Measurements from ENCODE around the gene MUC2.

MUC2 gene

DNA sequence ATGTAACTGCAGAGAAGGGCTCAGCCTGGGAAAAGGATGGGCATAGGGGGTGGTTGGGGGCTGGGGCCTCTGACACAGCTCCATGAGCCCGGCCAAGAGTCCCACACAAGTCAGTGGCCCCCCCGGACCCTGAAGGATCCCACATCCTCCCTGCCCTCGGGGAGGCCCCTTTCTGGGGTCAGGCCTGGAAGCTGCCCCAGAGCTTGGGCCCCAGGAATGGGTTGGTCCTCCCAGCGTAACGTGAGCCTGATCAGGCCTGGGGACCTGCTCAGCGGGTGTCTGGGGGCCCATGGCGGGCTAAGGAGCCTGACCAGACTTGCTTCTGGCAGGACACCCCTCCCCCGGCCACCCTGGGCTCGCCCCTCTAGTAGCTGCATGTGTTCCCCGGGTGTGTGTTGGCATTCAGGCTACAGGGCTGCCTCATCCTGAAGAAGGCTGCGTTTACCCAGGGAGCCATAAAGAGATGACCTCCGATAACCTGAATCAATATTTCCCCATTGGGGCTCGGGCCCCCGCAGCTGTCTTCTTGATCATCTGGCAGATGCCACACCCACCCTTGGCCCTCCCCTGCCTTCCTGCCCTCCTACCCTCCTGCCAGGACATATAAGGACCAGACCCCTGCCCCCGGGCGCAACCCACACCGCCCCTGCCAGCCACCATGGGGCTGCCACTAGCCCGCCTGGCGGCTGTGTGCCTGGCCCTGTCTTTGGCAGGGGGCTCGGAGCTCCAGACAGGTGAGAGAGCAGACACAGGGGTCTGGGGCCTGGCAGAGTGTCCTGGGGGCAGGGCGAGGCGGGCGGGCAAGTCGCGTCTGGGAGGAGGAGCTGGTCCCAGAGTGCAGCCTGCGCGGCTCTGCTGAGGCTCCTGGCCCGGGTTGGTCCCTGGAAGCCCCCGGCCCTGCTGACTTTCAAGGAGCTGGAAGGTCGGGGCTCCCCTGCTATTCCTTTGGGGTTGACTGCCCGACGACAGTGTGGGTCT lies at the start of gene MUC2:
MUC2 (plus strand) TSS at position 631 of the 978 bp plus-strand sequence.
- no peak for DNase-seq

DNA sequence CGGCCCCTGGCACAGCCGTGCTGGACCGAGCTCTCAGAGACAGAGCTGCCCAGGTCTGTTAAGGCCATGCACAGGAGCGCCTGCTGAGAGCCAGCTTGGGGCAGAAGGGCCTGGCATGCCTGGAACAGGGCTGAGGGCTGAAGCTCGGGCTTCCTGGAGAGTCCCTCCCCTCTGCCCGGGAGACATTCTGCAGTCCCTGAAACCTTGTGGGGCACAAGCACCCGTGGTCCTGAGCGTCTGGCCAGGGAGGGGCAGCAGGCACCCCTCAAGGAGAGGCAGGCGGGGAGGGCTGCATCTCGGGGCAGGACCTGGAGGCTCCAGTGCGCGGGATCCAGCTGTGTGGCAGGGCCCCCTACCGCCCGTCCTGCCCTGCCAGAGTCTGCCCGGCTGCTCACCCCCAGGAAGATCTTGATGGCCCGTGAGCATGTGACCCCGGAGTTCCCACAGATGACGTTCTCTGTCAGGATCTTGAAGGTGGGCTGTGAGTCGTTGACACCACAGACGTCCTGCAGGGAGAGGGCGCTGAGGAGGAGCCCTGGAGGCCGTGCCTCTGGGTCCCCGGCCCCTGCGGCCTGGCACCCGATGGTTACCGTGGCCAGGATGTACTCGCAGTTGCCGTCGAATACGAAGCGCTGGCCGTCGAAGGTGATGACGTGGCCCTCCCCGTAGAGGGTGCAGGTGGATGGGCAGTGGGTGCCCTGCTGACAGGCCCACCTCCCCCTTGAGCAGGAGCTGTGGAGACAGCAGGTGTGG lies 49.1 kb upstream of the MUC2 start:
- no peak for DNase-seq

DNA sequence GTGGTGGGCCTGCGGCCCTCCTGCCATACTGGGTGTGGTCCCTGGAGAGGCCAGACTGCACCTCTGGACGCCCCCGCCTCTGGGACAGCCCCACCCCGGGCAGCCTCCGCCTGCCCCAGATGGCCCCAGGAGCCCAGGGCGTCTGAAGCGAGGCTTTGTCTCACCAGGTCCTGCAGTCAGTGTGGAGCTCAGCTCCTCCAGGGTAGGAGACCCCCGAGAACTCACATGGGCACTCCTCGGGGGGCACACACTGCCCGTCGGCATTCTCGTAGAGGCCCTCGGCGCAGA lies 48.6 kb upstream of the MUC2 start:
- DNase-seq: no peak

DNA sequence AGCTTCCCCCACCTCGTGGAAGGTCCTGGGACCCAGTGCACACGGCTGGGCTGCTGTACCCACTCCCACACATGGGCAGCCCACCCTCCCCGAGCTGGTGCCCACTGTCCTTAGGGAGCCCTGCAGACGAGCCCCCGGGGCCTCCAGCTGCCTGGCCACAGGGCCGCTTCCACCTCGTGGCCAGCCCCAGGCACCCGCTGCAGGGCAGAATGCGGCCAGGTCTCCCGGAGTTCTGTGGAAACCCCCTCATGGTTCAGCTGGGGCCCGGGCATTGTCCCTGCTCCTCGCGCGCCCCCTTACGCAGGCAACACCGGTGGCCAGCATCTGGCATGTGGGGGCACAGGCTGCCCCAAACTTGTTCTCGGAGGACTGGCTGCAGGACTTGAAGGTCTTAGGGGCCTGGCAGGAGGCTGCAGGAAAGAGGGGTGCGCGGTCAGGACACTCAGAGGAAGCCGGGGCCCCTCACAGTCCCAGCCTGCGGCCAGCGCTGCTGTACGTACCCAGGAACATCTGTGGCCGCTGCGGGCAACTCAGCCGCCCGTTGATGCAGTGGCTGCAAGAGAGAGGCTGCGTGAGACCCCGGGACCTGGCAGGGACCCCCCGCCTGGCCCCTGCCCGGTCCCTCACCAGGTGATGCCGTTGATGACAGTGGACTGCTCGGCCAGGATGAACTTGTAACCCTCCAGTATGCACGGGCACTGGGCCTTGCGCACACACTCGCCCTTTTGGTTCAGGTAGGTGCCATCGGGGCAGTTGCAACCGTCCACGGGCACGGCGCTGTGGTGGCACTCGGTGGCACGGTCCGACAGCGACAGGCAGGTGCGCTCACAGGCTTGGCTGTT lies 47.8 kb upstream of the MUC2 start:
- DNase-seq: no peak

DNA sequence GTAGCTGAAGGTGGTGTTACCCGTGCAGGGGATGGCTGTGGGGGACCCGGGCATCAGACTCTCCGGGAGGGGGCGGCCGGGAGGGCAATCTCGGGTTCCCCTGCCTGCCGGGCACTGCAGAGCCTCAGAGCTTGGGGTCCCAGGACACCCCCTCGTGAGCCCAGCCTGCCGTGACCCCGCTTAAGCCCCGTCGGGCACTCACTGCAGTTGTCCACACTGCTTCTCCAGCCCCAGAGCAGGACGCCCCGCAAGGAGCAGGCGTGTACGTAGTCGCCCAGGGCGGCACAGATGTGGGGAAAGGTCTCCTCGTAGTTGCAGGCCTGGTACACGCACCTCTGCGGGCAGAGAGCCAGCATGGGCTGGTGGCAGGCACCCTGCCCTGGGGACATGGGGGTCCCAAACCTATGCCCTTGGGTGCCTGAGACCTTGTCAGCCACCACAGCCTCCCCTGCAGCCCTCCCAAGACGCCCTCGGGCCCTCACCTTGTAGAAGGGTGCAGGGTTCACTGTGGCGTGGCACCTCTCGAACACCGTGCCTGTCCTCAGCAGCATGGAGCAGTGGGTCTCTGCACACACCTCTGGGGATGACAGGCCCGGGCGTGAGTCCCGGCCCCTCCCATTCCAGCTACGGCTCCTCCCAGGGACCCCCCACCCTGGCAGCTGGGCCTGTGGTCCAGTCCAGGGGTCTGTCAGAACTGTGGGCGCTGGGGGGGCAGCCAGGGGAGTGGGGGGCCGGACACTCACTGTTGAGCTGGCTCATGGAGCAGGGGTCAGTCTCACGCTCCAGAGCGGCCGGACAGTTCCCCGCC lies 47.0 kb upstream of the MUC2 start:
- DNase-seq: no peak

DNA sequence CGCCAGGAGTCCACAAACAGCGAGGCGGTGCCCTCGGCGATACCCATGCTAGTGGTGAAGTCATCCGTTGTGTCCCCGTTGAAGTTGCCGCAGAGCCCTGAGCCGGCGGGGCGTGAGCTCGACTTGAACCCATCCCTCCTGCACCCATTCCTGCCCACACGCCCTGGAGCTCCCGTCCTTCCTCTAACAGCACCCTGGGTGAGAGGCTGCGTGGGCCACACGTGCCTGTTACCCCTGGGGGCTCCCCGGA lies 46.5 kb upstream of the MUC2 start:
- DNase-seq: no peak

DNA sequence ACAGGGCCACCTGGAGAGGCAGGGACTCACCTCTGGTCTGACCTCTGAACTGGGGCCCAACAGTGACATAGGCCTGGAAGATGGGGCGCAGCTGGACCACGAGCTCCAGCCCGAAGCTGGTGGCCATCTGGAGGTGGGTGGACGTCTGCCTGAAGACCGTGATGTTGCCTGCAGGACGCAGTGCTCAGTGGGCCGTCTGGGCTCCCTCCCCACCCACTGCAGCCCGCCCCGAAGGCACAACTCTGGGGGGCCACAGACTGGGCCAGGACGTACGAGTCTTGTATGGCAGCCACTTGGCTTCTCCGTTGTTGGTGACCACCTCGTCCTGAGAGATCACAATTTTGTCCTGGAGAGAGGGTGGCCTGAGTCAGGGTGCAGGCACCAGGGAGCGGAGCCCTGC lies 46.1 kb upstream of the MUC2 start:
- DNase-seq: no peak

DNA sequence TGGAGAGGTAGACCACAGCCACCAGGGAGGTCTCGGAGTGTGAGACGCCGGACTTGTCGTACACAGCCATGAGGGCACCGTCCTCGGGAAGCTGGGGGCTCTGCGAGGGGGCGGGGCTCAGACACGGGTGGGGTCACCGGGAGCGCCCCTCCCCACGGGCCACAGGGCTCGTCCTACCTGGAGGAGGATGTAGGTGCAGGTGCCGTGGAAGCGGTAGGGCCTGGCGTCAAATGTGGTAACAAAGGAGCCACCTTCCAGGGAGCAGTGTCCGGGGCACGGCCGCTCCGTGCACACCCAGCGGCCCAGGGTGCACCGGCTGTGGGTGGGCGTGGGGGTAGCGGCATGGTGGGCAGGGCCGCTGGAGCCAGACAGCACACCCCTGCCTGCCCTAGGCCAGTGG lies 45.6 kb upstream of the MUC2 start:
- no peak for DNase-seq

DNA sequence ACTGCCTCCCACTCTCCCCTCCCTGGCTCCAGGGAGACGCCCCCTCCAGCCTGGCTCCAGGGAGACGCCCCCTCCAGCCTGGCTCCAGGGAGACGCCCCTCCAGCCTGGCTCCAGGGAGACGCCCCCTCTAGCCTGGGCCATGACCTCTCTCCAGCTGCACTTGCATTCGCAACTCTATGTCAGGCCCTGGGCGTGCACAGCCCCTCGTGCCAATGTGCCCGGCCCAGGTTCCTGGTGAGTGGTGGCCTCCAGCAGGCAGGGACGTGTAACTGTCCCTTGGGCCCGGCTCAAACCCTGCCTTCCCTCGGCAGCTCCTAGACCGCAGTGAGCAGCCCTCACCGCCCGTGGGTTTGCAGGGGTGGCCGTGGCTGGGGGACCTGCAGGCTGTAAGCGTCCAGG lies 45.0 kb upstream of the MUC2 start:
- DNase-seq: no peak

DNA sequence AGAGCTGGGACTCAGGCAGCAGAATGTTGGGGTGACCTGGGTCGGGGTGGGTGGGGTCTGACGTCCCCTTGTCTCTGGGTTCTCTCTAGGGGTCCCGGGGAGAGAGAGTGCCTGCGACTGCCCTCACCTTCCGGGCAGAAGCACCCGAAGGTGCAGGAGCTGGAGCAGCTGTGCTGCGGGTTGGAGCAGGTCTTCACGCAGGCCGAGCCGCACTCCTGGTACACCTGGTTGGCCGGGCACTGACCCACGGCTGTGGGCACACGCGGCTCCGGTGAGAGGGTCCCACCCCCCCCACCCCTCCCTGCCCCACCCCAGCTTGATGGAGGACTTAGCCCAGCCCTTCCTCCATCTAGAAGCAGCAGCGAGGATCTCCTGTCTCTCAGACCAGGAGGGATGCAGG lies 44.6 kb upstream of the MUC2 start:
- no peak for DNase-seq

DNA sequence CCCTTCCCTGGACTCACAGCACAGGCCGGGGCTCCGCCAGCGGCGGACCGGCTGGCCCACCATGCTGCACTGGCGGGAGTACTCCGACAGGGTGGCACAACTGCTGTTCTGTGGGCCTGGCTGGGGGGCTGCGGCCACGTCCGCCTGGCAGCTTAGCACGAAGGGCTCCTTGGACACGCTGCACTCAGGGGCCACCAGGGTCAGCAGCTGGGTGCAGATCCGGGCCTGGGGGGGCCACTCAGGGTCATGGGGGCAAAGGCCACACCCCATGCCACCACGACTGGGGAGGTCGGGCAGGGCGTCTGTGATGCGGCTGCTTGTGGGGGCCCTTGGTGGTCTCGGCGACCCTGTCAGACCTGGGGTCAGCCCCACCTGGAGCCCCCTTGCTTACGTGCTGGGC lies 44.1 kb upstream of the MUC2 start:
- no peak for DNase-seq

DNA sequence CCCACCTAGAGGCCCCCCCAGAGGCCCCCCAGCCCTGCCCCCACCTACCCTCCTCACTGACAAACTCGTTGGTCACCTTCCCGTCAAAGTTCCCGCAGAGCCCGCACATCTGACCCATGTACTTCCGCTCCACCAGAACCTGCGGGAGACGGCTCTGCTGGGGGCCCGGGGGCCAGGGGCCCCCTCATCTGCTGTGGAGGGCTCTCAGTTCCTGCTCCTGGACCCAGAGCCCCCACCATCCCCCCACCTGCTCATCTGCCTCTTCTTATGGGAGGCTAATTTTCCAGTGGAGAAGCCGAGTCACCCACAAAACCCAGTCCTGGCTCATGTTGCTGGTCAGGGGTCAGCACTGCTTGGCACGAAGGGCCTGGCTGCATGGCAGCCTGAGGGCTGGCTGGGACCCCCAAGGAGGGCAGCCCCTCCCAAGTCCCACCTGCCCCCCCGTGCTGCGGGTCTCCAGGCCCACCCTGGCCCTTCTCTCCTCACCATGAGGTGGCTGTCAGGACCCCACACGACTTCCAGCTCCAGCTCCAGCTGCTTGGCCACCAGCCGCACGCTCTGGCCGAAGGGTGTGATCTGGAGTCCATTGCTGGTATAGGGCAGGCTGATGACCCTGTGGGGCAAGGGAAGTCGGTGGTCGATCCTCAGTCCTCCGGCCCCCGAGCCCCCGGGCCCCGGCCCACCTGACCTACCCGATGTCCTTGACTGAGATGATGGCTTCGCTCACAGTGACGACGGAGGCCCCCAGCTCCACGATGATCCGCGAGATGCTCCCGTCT lies 43.4 kb upstream of the MUC2 start:
- DNase-seq: no peak

DNA sequence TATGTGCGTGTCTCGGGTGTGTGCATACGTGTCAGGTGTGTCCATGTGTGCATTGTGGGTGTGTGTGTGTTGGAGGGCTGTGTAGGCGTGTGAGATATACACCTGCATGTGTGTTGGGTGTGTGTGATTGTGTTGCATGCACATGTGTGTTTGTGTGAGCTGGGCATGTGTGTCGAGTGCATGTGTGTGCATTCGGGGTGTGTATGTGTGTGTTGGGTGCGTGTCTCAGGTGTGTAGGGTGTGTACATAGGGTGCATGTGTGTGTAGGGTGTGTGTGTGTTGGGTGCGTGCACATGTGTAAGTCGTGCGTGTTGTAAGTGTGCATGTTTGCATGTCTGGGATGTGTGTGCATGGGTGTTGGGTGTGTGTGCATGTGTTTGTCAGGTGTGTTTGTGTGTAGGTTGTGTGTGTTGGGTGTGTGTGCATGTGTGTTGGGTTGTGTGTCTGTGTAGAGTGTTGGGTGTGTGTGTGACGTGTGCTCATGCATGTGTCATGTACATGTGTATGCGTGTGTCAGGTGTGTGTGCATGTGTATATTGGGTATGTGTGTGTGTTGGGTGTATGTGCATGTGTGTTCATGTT lies 42.3 kb upstream of the MUC2 start:
- no peak for DNase-seq

DNA sequence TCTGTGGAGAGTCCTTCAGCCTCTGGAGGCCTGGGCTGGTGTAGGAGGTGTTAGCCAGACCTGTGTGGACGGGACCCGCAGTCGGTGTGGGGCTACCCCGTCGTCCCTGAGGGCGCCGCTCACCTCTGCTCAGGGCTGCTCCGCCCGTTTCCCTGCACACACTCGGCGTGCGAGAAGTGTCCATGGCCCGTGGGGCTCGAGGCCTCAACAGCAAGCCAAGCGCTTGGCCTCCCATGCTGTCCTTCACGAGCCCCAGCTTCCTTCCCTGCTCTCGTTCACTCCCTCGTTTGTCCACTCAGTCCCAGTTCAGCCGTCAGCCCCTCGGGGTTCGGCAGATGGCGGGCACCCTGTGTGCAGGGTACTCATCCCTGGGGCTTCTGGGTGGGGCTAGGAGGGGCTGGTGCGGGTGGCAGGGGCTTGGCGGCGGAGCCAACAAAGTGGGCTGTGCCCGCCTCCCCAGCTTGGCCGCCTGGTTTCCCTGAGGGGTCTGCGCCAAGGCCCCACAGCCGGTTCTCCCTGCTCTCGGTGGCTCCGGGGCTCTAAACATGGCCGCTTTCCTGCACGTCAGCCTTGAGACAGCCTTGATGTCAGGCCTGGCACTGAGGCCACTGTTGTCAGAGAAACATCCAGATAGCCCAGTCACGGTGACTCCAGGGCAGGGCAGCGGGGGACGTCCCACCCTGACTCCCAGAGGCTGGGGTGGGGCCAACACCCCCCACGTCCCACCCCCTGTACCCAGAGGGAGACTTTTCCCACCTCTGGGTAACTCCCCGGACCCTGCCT lies 41.5 kb upstream of the MUC2 start:
- no peak for DNase-seq

DNA sequence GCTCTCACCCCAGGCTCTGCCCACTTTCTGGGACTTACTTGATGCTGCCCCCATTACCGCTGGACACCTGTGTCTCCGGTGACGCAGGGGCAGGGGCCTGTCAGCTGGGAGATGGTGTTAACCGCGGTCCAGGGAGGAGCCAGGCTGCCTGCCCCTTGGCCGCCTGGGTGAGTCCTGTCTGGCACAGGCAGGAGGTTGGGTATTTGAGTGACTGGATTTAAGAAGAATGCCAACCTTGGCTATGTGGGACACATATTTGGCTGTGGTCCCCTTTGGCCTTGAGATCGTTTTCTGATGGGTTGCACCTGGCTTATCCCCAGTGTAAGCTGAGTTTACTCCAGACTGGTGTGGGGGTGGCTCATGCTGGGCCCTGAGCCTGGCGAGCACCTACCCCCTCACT lies 40.7 kb upstream of the MUC2 start:
- no peak for DNase-seq

DNA sequence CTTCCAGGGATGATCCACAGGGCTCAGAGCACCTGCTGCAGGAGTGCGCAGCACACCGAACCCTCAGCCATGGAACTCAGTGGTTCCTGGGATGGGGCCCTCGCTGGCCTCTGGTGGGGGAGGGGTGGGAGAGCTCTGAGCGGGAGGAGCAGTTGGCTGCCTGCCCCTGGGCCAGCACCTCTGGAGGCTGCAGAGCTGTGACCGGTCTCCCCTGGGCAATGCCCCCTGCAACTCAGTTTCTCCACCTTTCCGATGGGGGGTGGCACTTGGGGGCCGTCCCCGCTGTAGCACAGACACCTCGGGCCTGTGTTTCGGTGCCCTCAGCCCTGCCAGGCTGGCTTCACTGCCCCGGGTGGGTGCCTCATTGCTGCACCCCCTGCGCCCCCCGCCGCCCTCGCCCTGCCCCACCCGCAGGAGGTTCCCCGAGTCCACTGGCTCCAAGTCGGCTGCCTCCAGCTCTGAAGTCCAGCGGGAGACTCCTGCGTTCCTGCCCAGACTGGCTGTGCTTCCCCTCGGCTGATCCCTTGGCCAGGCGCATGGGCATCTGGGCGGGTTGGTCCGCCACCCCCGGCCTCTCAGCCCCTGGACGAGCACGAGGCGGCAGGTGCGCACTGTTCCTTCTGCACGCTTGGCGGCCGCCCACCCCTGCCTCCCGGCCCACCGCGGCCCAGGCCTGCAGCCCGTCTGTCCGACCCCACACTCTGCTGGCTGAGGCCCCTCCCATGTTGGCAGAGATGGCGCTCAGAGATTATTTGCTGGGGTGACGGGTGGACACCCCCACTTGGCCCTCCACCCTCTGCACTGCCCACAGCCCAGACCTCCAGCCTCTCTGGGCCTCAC lies 40.0 kb upstream of the MUC2 start:
- DNase-seq: no peak

DNA sequence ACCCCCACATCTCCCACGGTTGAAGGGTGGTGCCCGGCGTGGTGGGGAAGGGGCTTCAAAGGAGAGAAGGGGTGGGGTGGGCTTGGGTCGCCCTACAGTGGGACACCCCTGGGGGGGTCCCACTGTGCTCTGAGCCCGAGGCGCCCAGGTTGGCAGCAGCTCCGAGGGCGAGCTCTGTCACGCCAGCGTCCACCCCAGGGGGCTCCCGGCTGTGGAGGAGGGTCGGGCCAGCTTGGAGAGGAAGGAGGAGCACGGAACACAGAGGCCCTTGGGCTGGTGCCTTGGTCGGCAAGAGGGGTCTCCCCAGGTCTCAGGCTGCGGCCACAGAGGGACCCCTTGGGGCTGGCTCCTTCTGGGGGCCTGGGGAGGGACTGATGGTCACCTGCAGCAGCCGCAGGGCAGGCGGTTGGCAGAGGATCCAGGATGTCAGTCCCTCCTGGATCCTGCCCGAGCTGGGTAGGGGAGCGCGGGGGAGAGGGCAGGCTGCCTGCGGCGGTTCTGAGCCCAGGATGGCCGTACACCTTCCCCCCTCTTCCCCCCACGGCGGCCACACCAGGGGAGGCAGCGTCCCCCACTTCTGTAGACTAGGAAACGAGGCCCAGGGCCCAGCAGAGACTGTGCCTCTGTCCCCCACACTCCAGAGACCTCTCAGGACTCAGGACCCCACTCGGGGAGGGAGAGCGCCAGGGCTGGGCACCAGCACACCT lies 38.9 kb upstream of the MUC2 start:
- no peak for DNase-seq

DNA sequence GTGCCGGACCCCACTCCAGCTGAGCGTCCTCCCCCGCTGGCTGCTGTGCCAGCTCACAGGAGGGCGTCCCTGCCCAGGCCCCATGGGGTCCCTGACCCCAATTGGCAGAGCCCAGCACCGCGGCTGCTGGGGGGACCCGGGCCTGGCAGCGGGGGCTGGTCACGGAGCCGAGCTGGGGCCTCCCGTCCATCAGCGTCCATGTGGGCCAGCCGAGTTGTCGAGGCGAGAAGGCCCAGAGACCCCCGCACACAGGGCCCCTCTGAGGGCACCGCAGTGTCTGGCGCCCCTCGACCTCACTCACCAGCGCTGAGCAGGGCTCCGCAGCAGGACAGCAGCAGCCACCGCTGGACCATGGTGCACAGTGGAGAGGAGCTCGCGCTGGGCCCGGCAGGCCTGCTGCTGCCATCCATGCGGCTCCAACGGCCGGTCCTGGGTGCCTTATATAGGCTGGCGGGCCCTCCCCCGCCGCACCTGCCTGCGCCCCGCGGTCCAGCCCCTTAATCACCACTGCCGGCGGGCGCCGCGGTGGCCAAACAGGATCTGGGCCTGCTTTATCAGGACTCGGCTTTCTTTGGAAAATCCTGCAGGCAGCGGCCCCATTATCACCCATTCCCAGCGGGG lies 38.3 kb upstream of the MUC2 start, which contains the start of gene MUC6:
MUC6 (minus strand) TSS at position 416 of the 621 bp plus-strand sequence; CDS start at position 353, 63 bp downstream.
- DNase-seq: no peak

Data from C1 segment of cervical spinal cord (tissue), 14 donors.